Ascending aorta (tissue), 2 donors: ENCODE results near the gene PGM1. TPM values are rescaled to one million over a fixed set of nuclear protein-coding genes. Genes with fewer than 3 reads are reported as not detected.

Experiments used
- DNase-seq, 2 donors: peaks; one replicate each; pipeline ENCODE4 v3.0.0-alpha.2; 2019; ENCODE audit warnings: low spot score in 2 of 2
- H3K27ac ChIP-seq, 2 donors: fragments of 200-600 bp; sonication (generic); one replicate each; pipeline ENCODE4 v1.5.1; 2016 to 2017; ENCODE audit warnings: mild to moderate bottlenecking in 1 of 2
- H3K27me3 ChIP-seq: fragments of 200-600 bp; sonication (generic); one replicate; pipeline ENCODE4 v1.5.1; 2017
- H3K36me3 ChIP-seq, 2 donors: fragments of 200-600 bp; sonication (generic); one replicate each; pipeline ENCODE4 v1.5.1; 2016
- H3K4me1 ChIP-seq, 2 donors: fragments of 200-600 bp; sonication (generic); one replicate each; pipeline ENCODE4 v1.5.1; 2016 to 2017; ENCODE audit warnings: mild to moderate bottlenecking in 1 of 2
- H3K4me3 ChIP-seq, 2 donors: fragments of 200-600 bp; sonication (generic); one replicate each; pipeline ENCODE4 v1.5.1; 2016 to 2017; ENCODE audit warnings: mild to moderate bottlenecking in 1 of 2
- H3K9me3 ChIP-seq, 2 donors: fragments of 200-600 bp; sonication (generic); one replicate each; pipeline ENCODE4 v1.5.1; 2016
- intact Hi-C: fragments of 100-400 bp; cut with DNase I; formaldehyde crosslinking; loops from one replicate; pipeline ENCODE4 v1.15.1; 2023
- total RNA-seq: library from RNA; depleted of rRNA; stranded (reverse); fragments of >200 nt; gene quantifications from one replicate; pipeline ENCODE4 v1.1.0, GENCODE V29; 2016
- TF ChIP-seq, protein P1 (sequence below), 3 experiments: fragments of 200-600 bp in 2 of 3; fragments of 450-650 bp in 1 of 3; sonication (generic) in 2 of 3; IDR thresholded peaks; one replicate each; pipeline ENCODE4 v1.5.1; 2016 to 2019; ENCODE audit warnings: antibody characterized with exemption in 3 of 3, mild to moderate bottlenecking in 1 of 3, moderate library complexity in 1 of 3

Gene PGM1
- total RNA-seq, 1 donor from 2014 or later = 23.7 TPM

DNA sequence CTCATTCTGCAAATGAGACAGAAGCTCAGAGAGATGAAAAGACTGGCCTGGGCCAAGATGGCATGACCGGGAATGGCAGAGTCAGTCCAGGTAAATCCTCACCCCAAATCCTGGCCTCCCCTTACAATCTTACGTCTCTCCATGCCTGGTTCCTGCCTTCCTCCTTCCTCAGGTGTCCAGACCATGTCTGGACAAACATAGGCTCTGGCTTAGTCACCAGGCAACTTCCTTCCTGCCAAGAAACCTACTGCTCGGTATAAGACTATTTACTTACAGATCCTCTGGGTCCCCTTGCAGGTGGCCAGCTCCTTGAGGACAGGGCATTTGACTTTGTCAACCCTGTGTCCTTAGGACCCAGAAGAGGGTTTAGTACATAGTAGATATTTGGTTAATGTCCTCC is 111.2 kb downstream of the PGM1 start:
- no peaks in the 10 kb centered on the region for H3K36me3 ChIP-seq
- H3K27me3 ChIP-seq = no peaks in the 10 kb centered on the region
- H3K4me3 ChIP-seq = no peak overlapping the region
- peak overlapping the region in 1 of 2 donors; percentile 31 for H3K27ac ChIP-seq
- DNase-seq = no peak
- no peaks in the 10 kb centered on the region for H3K9me3 ChIP-seq
- peaks cover 0 to 9% of the 10 kb centered on the region in 2 donors for H3K4me1 ChIP-seq
- intact Hi-C loops = no loop called here
- TF ChIP-seq, protein P1, sequence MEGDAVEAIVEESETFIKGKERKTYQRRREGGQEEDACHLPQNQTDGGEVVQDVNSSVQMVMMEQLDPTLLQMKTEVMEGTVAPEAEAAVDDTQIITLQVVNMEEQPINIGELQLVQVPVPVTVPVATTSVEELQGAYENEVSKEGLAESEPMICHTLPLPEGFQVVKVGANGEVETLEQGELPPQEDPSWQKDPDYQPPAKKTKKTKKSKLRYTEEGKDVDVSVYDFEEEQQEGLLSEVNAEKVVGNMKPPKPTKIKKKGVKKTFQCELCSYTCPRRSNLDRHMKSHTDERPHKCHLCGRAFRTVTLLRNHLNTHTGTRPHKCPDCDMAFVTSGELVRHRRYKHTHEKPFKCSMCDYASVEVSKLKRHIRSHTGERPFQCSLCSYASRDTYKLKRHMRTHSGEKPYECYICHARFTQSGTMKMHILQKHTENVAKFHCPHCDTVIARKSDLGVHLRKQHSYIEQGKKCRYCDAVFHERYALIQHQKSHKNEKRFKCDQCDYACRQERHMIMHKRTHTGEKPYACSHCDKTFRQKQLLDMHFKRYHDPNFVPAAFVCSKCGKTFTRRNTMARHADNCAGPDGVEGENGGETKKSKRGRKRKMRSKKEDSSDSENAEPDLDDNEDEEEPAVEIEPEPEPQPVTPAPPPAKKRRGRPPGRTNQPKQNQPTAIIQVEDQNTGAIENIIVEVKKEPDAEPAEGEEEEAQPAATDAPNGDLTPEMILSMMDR (IDR thresholded peaks at IDR 0.05) = no peak

DNA sequence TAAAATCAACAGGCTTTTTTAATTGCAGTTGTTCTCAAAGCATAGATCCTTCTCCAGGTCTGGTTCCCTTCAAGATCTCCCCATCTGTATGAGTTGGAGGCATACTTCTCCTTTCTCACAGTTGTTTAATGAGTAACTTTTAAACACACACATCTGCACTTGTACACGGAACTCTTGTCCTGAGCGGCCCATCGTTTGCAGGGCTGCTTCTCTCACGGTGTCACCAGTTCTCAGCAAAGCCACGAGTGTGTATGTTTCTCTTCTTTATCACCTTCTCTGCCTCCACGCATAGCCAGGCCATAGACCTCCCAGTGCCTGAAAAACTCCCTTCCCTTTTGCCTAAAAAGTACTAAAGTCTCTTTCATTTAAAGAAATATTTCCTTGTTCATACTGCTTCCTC is 111.9 kb downstream of the PGM1 start:
- intact Hi-C loops = no loop called here
- Histone ChIP-seq H3K4me3 (no peak overlapping the region), H3K4me1 (peaks cover 0 to 9% of the 10 kb centered on the region in 2 donors), H3K27me3 (no peaks in the 10 kb centered on the region), H3K36me3 (no peaks in the 10 kb centered on the region), H3K9me3 (no peaks in the 10 kb centered on the region), H3K27ac (no peak overlapping the region)
- TF ChIP-seq, protein P1 (IDR thresholded peaks at IDR 0.05) = no peak
- no peak for DNase-seq

DNA sequence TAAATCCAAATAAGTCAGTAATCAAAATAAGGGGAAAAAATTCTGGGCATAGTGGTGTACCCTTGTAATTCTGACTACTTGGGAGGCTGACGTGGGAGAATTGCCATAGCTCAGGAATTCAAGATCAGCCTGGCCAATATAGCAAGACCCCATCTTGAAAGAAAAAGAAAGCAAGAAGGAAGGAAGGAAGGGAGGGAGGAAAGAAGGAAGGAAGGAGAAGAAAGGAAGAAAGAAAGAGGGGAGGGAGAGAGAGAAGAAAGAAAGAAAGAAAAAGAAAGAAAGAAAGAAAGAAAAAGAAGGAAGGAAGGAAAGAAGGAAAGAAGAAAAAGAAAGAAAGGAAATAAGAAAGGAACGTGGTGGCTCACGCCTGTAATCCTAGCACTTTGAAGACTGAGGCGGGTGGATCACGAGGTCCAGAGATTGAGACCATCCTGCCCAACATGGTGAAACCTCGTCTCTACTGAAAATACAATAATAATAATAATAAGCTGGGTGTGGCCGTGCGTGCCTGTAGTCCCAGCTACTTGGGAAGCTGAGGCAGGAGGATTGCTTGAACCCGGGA is 116.1 kb downstream of the PGM1 start:
- no peak overlapping the region for H3K4me3 ChIP-seq
- H3K27ac ChIP-seq = no peak overlapping the region
- H3K27me3 ChIP-seq = no peaks in the 10 kb centered on the region
- peaks cover 0 to 3% of the 10 kb centered on the region in 2 donors for H3K4me1 ChIP-seq
- no peak for DNase-seq
- TF ChIP-seq, protein P1 (IDR thresholded peaks at IDR 0.05) = no peak
- no peaks in the 10 kb centered on the region for H3K36me3 ChIP-seq
- intact Hi-C loops = no loop called here
- H3K9me3 ChIP-seq = no peaks in the 10 kb centered on the region

Other genes with a start within 250 kb of the PGM1 start
- gene ALG6, start 225.8 kb upstream of the PGM1 start, total RNA-seq = 5.7 TPM
- 4.2 TPM for gene ITGB3BP, start 70.2 kb upstream of the PGM1 start, total RNA-seq
- gene EFCAB7, start 69.9 kb upstream of the PGM1 start, total RNA-seq = 0.32 TPM
- 115 TPM for gene ROR1, start 180.6 kb downstream of the PGM1 start, total RNA-seq